Measurements from ENCODE around the gene PIGZ.
A peak's percentile ranks its signal among the peaks of the same experiment; 100 is the strongest.

Gene PIGZ

GRCh38 chr3:197007296-197007940 is 38.8 kb upstream of the PIGZ start:
- H3K4me3 Mint-ChIP-seq, result no peak overlapping the region
- peaks cover 17 to 29% of the 10 kb centered on the region in 2 donors for H3K4me1 Mint-ChIP-seq
- ATAC-seq (replicated peaks) (no peak), DNase-seq (no peak)
- no peaks in the 10 kb centered on the region for H3K9me3 Mint-ChIP-seq
- peaks cover 19 to 26% of the 10 kb centered on the region in 2 donors for H3K36me3 Mint-ChIP-seq
- H3K27ac Mint-ChIP-seq, result no peak overlapping the region
- H3K27me3 Mint-ChIP-seq, result peaks cover 15 to 53% of the 10 kb centered on the region in 2 donors

- peaks cover 17 to 34% of the 10 kb centered on the region in 2 donors for H3K4me1 Mint-ChIP-seq
- H3K9me3 Mint-ChIP-seq, result no peaks in the 10 kb centered on the region
- peaks cover 15 to 53% of the 10 kb centered on the region in 2 donors for H3K27me3 Mint-ChIP-seq
- ATAC-seq (replicated peaks) (no peak), DNase-seq (no peak)
- H3K36me3 Mint-ChIP-seq, result peaks cover 18 to 26% of the 10 kb centered on the region in 2 donors
- no peak overlapping the region for H3K4me3 Mint-ChIP-seq
- no peak overlapping the region for H3K27ac Mint-ChIP-seq
Measured at GRCh38 chr3:197006860-197007259, 38.2 kb upstream of the PIGZ start.

DNA sequence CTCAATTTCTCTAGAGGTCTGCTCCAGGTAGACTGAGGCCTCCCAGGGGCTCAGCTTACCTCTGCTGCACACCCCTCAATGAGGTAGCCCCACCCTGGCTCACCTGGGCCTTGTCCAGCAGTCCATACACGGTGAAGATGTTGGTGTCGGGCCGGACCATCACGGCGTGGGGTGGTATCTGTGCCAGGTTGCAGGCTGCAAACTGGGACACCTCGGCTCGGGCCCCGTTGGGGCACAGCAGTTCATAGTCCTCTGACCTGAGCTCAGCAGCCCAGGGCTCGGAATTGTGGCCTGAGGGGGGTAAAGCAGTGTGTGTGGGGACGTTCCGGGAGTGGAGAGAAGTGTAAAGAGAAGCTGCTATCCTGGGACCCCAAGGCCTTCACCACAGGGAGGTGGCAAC is 37.8 kb upstream of the PIGZ start:
- H3K27me3 Mint-ChIP-seq, result peaks cover 15 to 53% of the 10 kb centered on the region in 2 donors
- H3K4me3 Mint-ChIP-seq, result no peak overlapping the region
- no peak for ATAC-seq (replicated peaks)
- DNase-seq, result no peak
- H3K4me1 Mint-ChIP-seq, result peaks cover 20 to 38% of the 10 kb centered on the region in 2 donors
- peaks cover 18 to 29% of the 10 kb centered on the region in 2 donors for H3K36me3 Mint-ChIP-seq
- no peak overlapping the region for H3K27ac Mint-ChIP-seq
- H3K9me3 Mint-ChIP-seq, result no peaks in the 10 kb centered on the region

GRCh38 chr3:197003461-197004385 is 35.1 kb upstream of the PIGZ start:
- peak overlapping the region; percentile 92 for H3K27ac Mint-ChIP-seq
- H3K4me1 Mint-ChIP-seq, result peaks cover 24 to 39% of the 10 kb centered on the region in 2 donors
- peaks cover 11 to 38% of the 10 kb centered on the region in 2 donors for H3K27me3 Mint-ChIP-seq
- peak; percentile 10 to 11 for ATAC-seq (replicated peaks)
- no peak for DNase-seq
- no peaks in the 10 kb centered on the region for H3K9me3 Mint-ChIP-seq
- peak overlapping the region; percentile 86 to 89 for H3K4me3 Mint-ChIP-seq
- H3K36me3 Mint-ChIP-seq, result peaks cover 15 to 21% of the 10 kb centered on the region in 2 donors

DNA sequence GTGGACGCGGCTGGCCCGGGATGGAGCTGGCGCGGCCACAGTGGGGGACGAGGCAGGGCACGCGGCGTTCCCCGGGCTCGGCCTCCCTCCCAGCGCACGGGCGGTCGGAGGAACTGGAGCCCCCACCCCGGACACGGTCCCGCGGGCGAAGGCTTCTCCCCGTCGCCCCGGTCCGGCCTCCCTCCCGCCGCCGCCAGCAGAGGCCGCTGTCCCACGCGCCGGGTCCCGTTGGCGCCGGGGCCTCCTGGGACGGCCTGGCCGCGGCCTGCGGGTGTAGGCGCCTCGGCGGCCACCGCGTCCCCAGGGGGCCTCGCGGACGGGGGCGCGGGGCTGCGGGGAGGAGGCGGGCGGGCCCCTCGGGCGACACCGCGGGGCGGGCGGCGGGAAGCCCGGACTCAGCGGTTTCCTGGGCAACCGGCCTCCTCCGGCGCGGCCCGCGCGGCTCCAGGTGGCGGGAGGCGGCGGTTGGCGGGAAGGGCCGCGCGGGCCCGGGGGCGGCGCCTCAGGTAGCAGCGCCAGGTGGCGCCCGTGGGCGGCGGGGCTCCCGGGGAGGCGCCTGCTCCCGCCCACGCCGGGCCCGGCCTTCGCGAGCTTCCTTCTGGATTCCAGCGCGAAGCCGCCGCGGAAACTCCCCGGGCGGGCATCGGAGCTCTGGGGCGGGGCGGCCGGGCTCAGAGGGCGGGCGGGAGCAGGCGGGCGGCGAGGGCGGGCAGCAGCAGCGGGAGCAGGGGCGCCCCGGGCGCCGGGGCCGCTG is 34.2 kb upstream of the PIGZ start:
- ATAC-seq (replicated peaks) (peak; percentile 76 to 77), DNase-seq (peak; percentile 77)
- H3K9me3 Mint-ChIP-seq, result no peaks in the 10 kb centered on the region
- H3K27ac Mint-ChIP-seq, result peak overlapping the region; percentile 47
- H3K36me3 Mint-ChIP-seq, result peaks cover 13 to 21% of the 10 kb centered on the region in 2 donors
- H3K4me1 Mint-ChIP-seq, result peaks cover 24 to 39% of the 10 kb centered on the region in 2 donors
- peaks cover 11 to 35% of the 10 kb centered on the region in 2 donors for H3K27me3 Mint-ChIP-seq
- H3K4me3 Mint-ChIP-seq, result peak overlapping the region in 1 of 2 donors; percentile 86

DNA sequence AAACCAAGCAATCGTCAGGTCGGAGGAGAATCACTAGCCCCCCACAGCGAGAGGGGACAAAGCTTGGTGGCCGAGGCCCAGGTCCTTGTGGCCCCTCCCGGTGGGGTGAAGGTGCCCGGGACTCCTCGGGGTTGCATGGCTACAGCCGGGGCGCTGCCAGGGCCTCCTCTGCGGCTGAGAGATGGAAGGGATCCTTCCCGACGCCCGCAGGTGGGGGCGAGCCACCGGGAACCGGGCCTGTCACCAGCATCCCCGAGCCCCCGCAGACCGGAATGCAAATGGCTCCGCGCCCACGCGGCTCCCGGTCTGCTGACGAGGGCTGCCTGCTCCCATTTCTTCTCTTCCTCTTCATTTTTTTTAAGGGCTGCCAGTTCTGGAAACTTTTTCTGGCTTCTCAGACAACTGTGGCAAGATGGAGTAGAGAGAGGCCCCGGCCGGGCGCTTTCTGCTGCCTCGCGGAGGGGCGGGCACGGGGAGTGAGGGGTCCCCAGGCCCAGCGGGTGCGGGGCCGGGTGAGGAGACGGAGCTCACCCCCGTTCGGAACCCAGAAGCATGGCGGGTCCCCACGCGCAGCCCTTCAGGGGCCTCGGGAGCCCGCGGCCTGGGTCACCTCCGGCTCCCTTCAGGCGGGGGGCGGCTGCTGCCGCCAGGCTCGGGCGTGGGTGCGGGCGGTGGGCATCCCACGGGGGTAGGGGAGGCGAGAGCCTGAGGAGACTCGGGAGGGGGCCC is 33.5 kb upstream of the PIGZ start:
- DNase-seq (no peak), ATAC-seq (replicated peaks) (peak; percentile 14 to 18)
- Mint-ChIP-seq H3K27me3 (peaks cover 11 to 31% of the 10 kb centered on the region in 2 donors), H3K4me3 (peak overlapping the region; percentile 74 to 79), H3K9me3 (no peaks in the 10 kb centered on the region), H3K27ac (peak overlapping the region; percentile 90), H3K4me1 (peaks cover 24 to 39% of the 10 kb centered on the region in 2 donors), H3K36me3 (peaks cover 13 to 21% of the 10 kb centered on the region in 2 donors)

DNA sequence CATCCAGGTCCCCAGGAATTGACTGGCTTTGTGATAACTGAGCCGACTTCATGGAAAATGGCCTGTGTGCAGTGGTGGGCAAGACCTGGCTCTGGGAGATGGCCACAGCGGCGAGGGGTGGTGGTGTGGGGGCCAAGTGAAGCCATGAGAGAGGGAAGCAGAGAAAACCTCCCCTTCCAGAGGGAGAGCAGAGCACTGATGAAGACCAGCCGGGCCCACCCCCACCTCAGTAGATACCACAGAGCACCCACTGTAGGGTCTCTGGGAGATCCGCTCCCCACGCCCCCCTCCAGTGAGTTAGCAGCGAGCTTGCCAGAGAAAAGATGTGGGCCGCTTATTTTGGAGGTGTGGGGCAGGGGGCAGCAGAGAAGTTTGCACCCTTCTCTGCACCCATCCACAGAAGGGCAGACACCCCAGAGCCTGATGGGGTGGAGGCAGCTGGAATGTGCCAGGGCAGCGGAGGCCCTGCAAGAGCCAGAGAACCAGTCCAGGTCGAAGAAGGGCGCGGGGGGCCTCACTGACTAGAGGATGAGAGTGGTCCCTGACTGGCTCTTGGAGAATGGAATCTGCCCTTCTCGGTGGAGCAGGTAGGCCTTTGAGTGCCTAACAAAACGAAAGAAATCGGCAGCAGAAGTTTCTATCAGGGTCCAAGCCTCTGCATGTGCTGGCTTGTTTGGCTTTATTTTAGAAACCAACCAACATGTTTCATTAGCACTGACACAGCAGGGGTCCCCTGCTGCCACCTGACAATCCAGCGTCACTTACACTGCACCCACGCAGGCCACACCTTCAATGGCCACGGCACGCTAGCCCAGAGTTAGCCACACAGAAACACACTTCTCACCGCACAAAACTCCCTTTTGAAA is 32.7 kb upstream of the PIGZ start:
- Mint-ChIP-seq H3K27me3 (peaks cover 11 to 23% of the 10 kb centered on the region in 2 donors), H3K4me3 (peak overlapping the region; percentile 74 to 79), H3K27ac (peak overlapping the region; percentile 90), H3K36me3 (peaks cover 13 to 21% of the 10 kb centered on the region in 2 donors), H3K9me3 (no peaks in the 10 kb centered on the region), H3K4me1 (peaks cover 24 to 39% of the 10 kb centered on the region in 2 donors)
- DNase-seq (no peak), ATAC-seq (replicated peaks) (no peak)

DNA sequence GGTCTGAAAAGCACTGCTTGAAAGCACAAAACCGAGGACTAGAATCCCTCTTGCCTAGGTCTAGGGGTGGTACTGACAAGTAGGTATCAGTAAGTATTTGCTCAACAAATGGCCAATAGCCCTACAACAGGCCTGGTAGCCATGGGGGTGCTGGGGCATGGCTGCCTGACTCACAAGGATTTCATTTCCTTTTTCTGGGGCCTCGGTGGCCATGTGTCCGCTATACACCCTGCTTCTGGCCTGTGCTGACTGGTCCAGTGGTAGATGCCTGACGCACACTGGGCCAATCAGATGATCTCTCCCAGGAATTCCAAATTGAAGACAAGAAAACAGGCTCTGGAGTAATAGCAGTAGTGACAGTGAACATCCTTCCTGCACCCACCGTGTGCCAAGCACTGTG is 31.6 kb upstream of the PIGZ start:
- Mint-ChIP-seq H3K4me3 (no peak overlapping the region), H3K4me1 (peaks cover 23 to 35% of the 10 kb centered on the region in 2 donors), H3K27me3 (peaks cover 6 to 14% of the 10 kb centered on the region in 2 donors), H3K9me3 (no peaks in the 10 kb centered on the region), H3K36me3 (peaks cover 5 to 18% of the 10 kb centered on the region in 2 donors), H3K27ac (no peak overlapping the region)
- DNase-seq, result no peak
- ATAC-seq (replicated peaks), result peak; percentile 32 to 35

- no peak overlapping the region for H3K4me3 Mint-ChIP-seq
- DNase-seq, result no peak
- peaks cover 0 to 3% of the 10 kb centered on the region in 2 donors for H3K27me3 Mint-ChIP-seq
- no peaks in the 10 kb centered on the region for H3K9me3 Mint-ChIP-seq
- peaks cover 18 to 24% of the 10 kb centered on the region in 2 donors for H3K4me1 Mint-ChIP-seq
- no peak overlapping the region for H3K27ac Mint-ChIP-seq
- no peak for ATAC-seq (replicated peaks)
- peaks cover 0 to 9% of the 10 kb centered on the region in 2 donors for H3K36me3 Mint-ChIP-seq
Measured at GRCh38 chr3:196998966-196999760, 30.5 kb upstream of the PIGZ start.

DNA sequence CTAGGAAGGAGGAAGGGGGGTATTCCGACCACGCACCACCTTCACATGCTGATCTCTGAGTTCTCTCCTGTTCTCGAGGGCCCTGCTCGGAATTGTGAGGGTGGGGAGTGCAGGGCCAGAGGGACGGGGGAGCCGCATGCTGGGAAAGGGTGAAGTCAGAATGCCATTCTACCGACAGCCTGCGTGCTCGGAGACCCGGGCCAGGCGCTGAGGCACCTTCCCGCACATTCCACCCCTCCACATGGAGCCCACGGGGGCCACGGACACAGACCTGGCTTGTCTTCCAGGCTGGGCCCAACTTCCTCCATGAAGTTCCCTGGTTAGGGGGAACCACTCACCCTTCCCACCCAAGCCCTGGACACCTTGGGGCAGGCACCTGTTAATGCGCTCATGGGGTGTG is 28.7 kb upstream of the PIGZ start:
- Mint-ChIP-seq H3K27ac (no peak overlapping the region), H3K27me3 (no peaks in the 10 kb centered on the region), H3K9me3 (no peaks in the 10 kb centered on the region), H3K4me3 (no peak overlapping the region), H3K4me1 (peaks cover 13 to 16% of the 10 kb centered on the region in 2 donors), H3K36me3 (peaks cover 0 to 6% of the 10 kb centered on the region in 2 donors)
- no peak for ATAC-seq (replicated peaks)
- no peak for DNase-seq

- H3K36me3 Mint-ChIP-seq, result peaks cover 0 to 4% of the 10 kb centered on the region in 2 donors
- DNase-seq, result no peak
- H3K27ac Mint-ChIP-seq, result no peak overlapping the region
- H3K9me3 Mint-ChIP-seq, result no peaks in the 10 kb centered on the region
- H3K4me3 Mint-ChIP-seq, result no peak overlapping the region
- H3K4me1 Mint-ChIP-seq, result peaks cover 10 to 11% of the 10 kb centered on the region in 2 donors
- H3K27me3 Mint-ChIP-seq, result no peaks in the 10 kb centered on the region
- no peak for ATAC-seq (replicated peaks)
Measured at GRCh38 chr3:196996454-196997265, 28.0 kb upstream of the PIGZ start.
